Activated T-cell treated with anti-CD3 and anti-CD28 coated beads, Interleukin-2, amount 50 U/mL, for 72 hours (primary cell): ENCODE results near the gene PBXIP1. TPM values are rescaled to one million over a fixed set of nuclear protein-coding genes. Genes with fewer than 3 reads are reported as not detected.

Experiments used
- total RNA-seq, 2 donors: library from RNA; stranded (reverse); gene quantifications; one replicate each; pipeline ENCODE4 v1.2.3, GENCODE V29; 2022

PBXIP1 gene
- total RNA-seq, 2 donors from 2014 or later: 28.0 to 48.0 TPM

Other genes starting within 250 kb of the PBXIP1 start
- gene KCNN3, start 85.8 kb downstream of the PBXIP1 start, total RNA-seq: under 1 TPM; 0.10 to 0.42 TPM
- 10 to 100 TPM; 32.4 to 34.6 TPM for gene PMVK, start 19.4 kb downstream of the PBXIP1 start, total RNA-seq
- gene PYGO2, start 5.7 kb upstream of the PBXIP1 start, total RNA-seq: 10 to 100 TPM; 43.6 to 45.3 TPM
- 10 to 100 TPM; 55.8 to 58.6 TPM for gene SHC1, start 14.6 kb upstream of the PBXIP1 start, total RNA-seq
- gene CKS1B, start 18.6 kb upstream of the PBXIP1 start, total RNA-seq: 100 to 1,000 TPM; 251 to 304 TPM
- 10 to 100 TPM; 45.5 to 55.1 TPM for gene FLAD1, start 27.2 kb upstream of the PBXIP1 start, total RNA-seq
- gene LENEP, start 37.5 kb upstream of the PBXIP1 start, total RNA-seq: 1 to 10 TPM in 1 of 2 donors, under 1 TPM in 1; 0.65 to 2.3 TPM
- gene ZBTB7B, start 46.7 kb upstream of the PBXIP1 start, total RNA-seq: 100 to 1,000 TPM; 129 to 141 TPM
- gene DCST2, start 77.7 kb upstream of the PBXIP1 start, total RNA-seq: 1 to 10 TPM; 1.1 to 1.4 TPM
- gene DCST1, start 77.7 kb upstream of the PBXIP1 start, total RNA-seq: under 1 TPM in 1 of 2 donors, not detected in 1; 0.10 TPM
- 10 to 100 TPM; 40.8 to 42.1 TPM for gene ADAM15, start 95.2 kb upstream of the PBXIP1 start, total RNA-seq
- gene EFNA4, start 107.6 kb upstream of the PBXIP1 start, total RNA-seq: 1 to 10 TPM; 3.4 to 4.0 TPM
- gene EFNA3, start 122.7 kb upstream of the PBXIP1 start, total RNA-seq: 1 to 10 TPM; 4.1 to 4.7 TPM
- gene EFNA1, start 171.8 kb upstream of the PBXIP1 start, total RNA-seq: 1 to 10 TPM in 1 of 2 donors, under 1 TPM in 1; 1.00 to 1.4 TPM
- 10 to 100 TPM; 65.0 to 66.3 TPM for gene SLC50A1, start 179.8 kb upstream of the PBXIP1 start, total RNA-seq
- 10 to 100 TPM; 49.4 to 58.9 TPM for gene DPM3, start 184.4 kb upstream of the PBXIP1 start, total RNA-seq
- 100 to 1,000 TPM; 199 to 203 TPM for gene KRTCAP2, start 217.2 kb upstream of the PBXIP1 start, total RNA-seq
- gene TRIM46, start 217.8 kb upstream of the PBXIP1 start, total RNA-seq: 1 to 10 TPM; 8.6 to 9.8 TPM